Astrocyte (in vitro differentiated cells and primary cell): Measurements from ENCODE around the gene AMPD3. TPM values are rescaled to one million over a fixed set of nuclear protein-coding genes. Genes with fewer than 3 reads are reported as not detected.

Experiments
- DNase-seq: peaks from one replicate; pipeline ENCODE4 v3.0.0-alpha.2; 2010; ENCODE audit warnings: low read depth
- FAIRE-seq: peaks from 2 replicates; lab custom pipeline; 2011; peaks lifted over from hg19 to GRCh38; lab: Jason Lieb, UNC
- H2AFZ ChIP-seq: 2 replicates; pipeline ENCODE4 v1.6.0; 2012; ENCODE audit warnings: low read depth, low read length, inconsistent platforms
- H3K27ac ChIP-seq: 2 replicates; pipeline ENCODE4 v1.5.1; 2011; ENCODE audit warnings: low read depth, low read length, inconsistent platforms
- H3K27me3 ChIP-seq: 2 replicates; pipeline ENCODE4 v1.6.0; 2011; ENCODE audit warnings: low read length, inconsistent platforms; ENCODE audit not compliant: insufficient read depth
- H3K36me3 ChIP-seq: 2 replicates; pipeline ENCODE4 v1.5.1; 2011; ENCODE audit warnings: low read length, inconsistent platforms; ENCODE audit not compliant: insufficient read depth
- H3K4me1 ChIP-seq: 2 replicates; pipeline ENCODE4 v1.5.1; 2011; ENCODE audit warnings: low read length, inconsistent platforms; ENCODE audit not compliant: insufficient read depth
- H3K4me2 ChIP-seq: 2 replicates; pipeline ENCODE4 v1.6.0; 2012; ENCODE audit warnings: low read length, inconsistent platforms
- H3K4me3 ChIP-seq: 2 replicates; pipeline ENCODE4 v1.5.1; 2011; ENCODE audit warnings: low read depth, mild to moderate bottlenecking, low read length, inconsistent platforms; ENCODE audit not compliant: insufficient read depth
- H3K79me2 ChIP-seq: 2 replicates; pipeline ENCODE4 v1.6.0; 2012; ENCODE audit warnings: mild to moderate bottlenecking, low read length, inconsistent platforms; ENCODE audit not compliant: insufficient read depth
- H3K9ac ChIP-seq: 2 replicates; pipeline ENCODE4 v1.6.0; 2012; ENCODE audit warnings: mild to moderate bottlenecking, low read length, inconsistent platforms
- H3K9me3 ChIP-seq: 2 replicates; pipeline ENCODE4 v1.5.1; 2012; ENCODE audit warnings: low read depth, mild to moderate bottlenecking, low read length, inconsistent platforms; ENCODE audit not compliant: insufficient read depth
- H4K20me1 ChIP-seq: 2 replicates; pipeline ENCODE4 v1.6.0; 2012; ENCODE audit warnings: low read length, inconsistent platforms; ENCODE audit not compliant: insufficient read depth
- H3K27ac Mint-ChIP-seq: one replicate; pipeline ENCODE4 v1.8.0; 2021; ENCODE audit warnings: mild to moderate bottlenecking, mixed read lengths; ENCODE audit not compliant: unreplicated experiment
- H3K27me3 Mint-ChIP-seq: one replicate; pipeline ENCODE4 v1.8.0; 2021; ENCODE audit warnings: low read depth, mixed read lengths; ENCODE audit not compliant: unreplicated experiment
- H3K36me3 Mint-ChIP-seq: one replicate; pipeline ENCODE4 v1.8.0; 2021; ENCODE audit warnings: low read depth, mixed read lengths; ENCODE audit not compliant: unreplicated experiment
- H3K4me1 Mint-ChIP-seq: one replicate; pipeline ENCODE4 v1.8.0; 2021; ENCODE audit warnings: low read depth, mixed read lengths; ENCODE audit not compliant: unreplicated experiment
- H3K4me3 Mint-ChIP-seq: one replicate; pipeline ENCODE4 v1.8.0; 2021; ENCODE audit warnings: mild to moderate bottlenecking, moderate library complexity, mixed read lengths; ENCODE audit not compliant: unreplicated experiment
- H3K9me3 Mint-ChIP-seq: one replicate; pipeline ENCODE4 v1.8.0; 2021; ENCODE audit warnings: mild to moderate bottlenecking, mixed read lengths; ENCODE audit not compliant: unreplicated experiment
- CTCF ChIP-seq: IDR thresholded peaks from 2 replicates; pipeline ENCODE4 v1.5.1; 2011; ENCODE audit warnings: low read depth, mild to moderate bottlenecking, inconsistent platforms, low read length, moderate library complexity; ENCODE audit not compliant: insufficient read depth
- EZH2 ChIP-seq: IDR thresholded peaks from 2 replicates; pipeline ENCODE4 v1.6.1; 2012; ENCODE audit warnings: mild to moderate bottlenecking, low read length, inconsistent platforms; ENCODE audit not compliant: insufficient read depth
- total RNA-seq: library from RNA; stranded (reverse); gene quantifications from 2 replicates; pipeline ENCODE4 v1.2.1, GENCODE V29; 2021

Gene AMPD3
- total RNA-seq, 1 donor from 2014 or later, result 5.6 TPM

DNA sequence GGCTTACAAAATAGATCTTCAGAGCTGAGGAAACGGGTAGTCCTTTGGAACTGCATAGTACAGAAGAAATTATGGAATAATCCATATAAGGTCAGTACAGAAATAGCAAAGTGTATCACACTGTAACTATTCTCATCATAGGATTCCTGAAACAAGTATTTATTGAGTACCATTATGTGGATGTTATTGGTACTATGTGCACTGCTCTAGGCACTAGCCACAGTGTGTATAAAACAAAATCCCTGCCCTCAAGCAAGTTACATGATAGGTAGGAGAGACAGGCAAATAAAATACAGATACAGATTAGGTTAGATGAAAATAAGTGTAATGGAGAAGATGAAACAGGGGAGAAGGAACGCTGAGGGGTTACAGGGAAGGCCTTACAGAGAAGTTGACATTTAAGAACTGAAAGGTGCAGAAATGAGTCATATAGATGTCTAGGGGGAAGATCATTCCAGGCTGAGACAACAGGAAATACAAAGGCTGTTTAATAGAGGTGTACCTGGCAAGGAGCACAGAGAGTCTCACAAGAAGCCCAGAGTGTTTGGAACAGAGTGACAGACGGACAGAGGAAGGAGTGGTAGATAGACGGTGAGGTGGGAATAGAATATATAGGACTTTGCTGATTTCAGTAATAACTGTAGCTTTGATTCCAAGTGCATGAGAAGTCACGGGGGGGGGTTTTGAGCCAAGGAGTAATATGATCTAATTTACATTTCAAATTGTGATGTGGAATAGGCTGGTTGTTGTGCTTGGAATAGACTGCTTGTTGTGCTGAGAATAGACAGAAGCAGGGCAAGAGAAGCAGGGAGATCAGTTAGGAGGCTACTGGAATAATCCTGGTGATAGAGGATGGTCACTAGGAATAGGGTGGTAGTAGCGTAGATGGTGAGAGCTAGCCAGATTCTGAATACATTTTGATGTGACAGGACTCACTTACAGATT, 72.2 kb downstream of the AMPD3 start:
- Histone ChIP-seq H3K36me3 (peaks cover 8% of the 10 kb centered on the region), H3K4me1 (peaks cover 12% of the 10 kb centered on the region), H3K4me3 (no peak overlapping the region), H3K4me2 (peak overlapping the region; percentile 47), H2AFZ (no peak overlapping the region), H3K27ac (peak overlapping the region; percentile 48), H3K9me3 (no peaks in the 10 kb centered on the region), H3K79me2 (no peaks in the 10 kb centered on the region), H3K9ac (no peak overlapping the region), H4K20me1 (no peaks in the 10 kb centered on the region), H3K27me3 (no peaks in the 10 kb centered on the region)
- H3K36me3 Mint-ChIP-seq, result peaks cover 6% of the 10 kb centered on the region
- peak overlapping the region; percentile 21 for H3K27ac Mint-ChIP-seq
- no peak for FAIRE-seq
- H3K9me3 Mint-ChIP-seq, result no peaks in the 10 kb centered on the region
- DNase-seq, result peak; percentile 42
- peaks cover 18% of the 10 kb centered on the region for H3K4me1 Mint-ChIP-seq
- TF ChIP-seq EZH2 (no peak), CTCF (no peak)
- no peaks in the 10 kb centered on the region for H3K27me3 Mint-ChIP-seq
- no peak overlapping the region for H3K4me3 Mint-ChIP-seq

GRCh38 chr11:10528121-10528520, 73.1 kb downstream of the AMPD3 start:
- no peak overlapping the region for H3K9ac ChIP-seq
- H3K79me2 ChIP-seq, result no peaks in the 10 kb centered on the region
- no peaks in the 10 kb centered on the region for H4K20me1 ChIP-seq
- no peaks in the 10 kb centered on the region for H3K27me3 Mint-ChIP-seq
- H3K36me3 ChIP-seq, result peaks cover 7% of the 10 kb centered on the region
- no peaks in the 10 kb centered on the region for H3K9me3 Mint-ChIP-seq
- H3K36me3 Mint-ChIP-seq, result peaks cover 4% of the 10 kb centered on the region
- FAIRE-seq (no peak), DNase-seq (no peak)
- no peak overlapping the region for H3K4me3 ChIP-seq
- H3K27ac Mint-ChIP-seq, result no peak overlapping the region
- H3K4me2 ChIP-seq, result no peak overlapping the region
- H3K4me1 Mint-ChIP-seq, result peaks cover 18% of the 10 kb centered on the region
- no peak overlapping the region for H3K4me3 Mint-ChIP-seq
- TF ChIP-seq EZH2, result no peak
- TF ChIP-seq CTCF, result no peak
- H3K4me1 ChIP-seq, result peaks cover 12% of the 10 kb centered on the region
- H3K27me3 ChIP-seq, result no peaks in the 10 kb centered on the region
- no peaks in the 10 kb centered on the region for H3K9me3 ChIP-seq
- H2AFZ ChIP-seq, result no peak overlapping the region
- peak overlapping the region; percentile 48 for H3K27ac ChIP-seq

DNA sequence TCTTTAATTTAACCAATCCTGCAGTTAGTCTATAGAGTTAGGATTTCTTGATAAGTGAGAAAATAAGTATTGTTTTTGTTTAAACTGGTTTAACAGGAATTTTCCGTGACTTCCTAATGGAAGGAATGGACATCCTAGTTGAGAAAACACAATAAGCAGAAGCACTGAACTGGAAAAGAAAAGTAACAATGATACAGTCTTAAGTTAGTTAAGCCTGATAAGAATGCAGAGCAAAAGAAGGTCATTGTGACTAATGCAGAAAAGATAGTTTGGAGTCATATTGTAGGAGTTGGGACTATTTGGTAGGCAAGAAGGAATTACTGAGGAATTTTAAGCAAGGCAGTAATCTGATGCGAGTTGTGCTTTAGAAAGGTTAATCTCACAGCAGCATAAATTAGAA, 74.2 kb downstream of the AMPD3 start:
- DNase-seq, result peak; percentile 84
- H3K27me3 ChIP-seq, result no peaks in the 10 kb centered on the region
- H3K79me2 ChIP-seq, result no peaks in the 10 kb centered on the region
- H3K9me3 ChIP-seq, result no peaks in the 10 kb centered on the region
- Mint-ChIP-seq H3K27ac (no peak overlapping the region), H3K36me3 (peaks cover 4% of the 10 kb centered on the region), H3K9me3 (no peaks in the 10 kb centered on the region), H3K4me1 (peaks cover 18% of the 10 kb centered on the region), H3K27me3 (no peaks in the 10 kb centered on the region), H3K4me3 (no peak overlapping the region)
- H3K4me1 ChIP-seq, result peaks cover 12% of the 10 kb centered on the region
- H3K4me3 ChIP-seq, result no peak overlapping the region
- peak; percentile 41 for FAIRE-seq
- peak overlapping the region; percentile 17 for H3K9ac ChIP-seq
- H2AFZ ChIP-seq, result no peak overlapping the region
- H3K27ac ChIP-seq, result peak overlapping the region; percentile 28
- H3K36me3 ChIP-seq, result peaks cover 7% of the 10 kb centered on the region
- no peak for TF ChIP-seq CTCF
- no peak for TF ChIP-seq EZH2
- H3K4me2 ChIP-seq, result peak overlapping the region; percentile 33
- no peaks in the 10 kb centered on the region for H4K20me1 ChIP-seq
